Left ventricle myocardium inferior (tissue), 1 donor: ENCODE results near the gene PTPRT. TPM values are rescaled to one million over a fixed set of nuclear protein-coding genes. Genes with fewer than 3 reads are reported as not detected.
A peak's percentile ranks its signal among the peaks of the same experiment; 100 is the strongest.
"Not testable (repeated sequence)": the region's sequence is repeated elsewhere in the genome, so short reads cannot be mapped to it uniquely, and the experiment has no call there.

Experiments
- DNase-seq: peaks from one replicate; pipeline ENCODE4 v3.0.0-alpha.2; 2020
- H3K27ac ChIP-seq: fragments of 200-600 bp; replicated peaks from 2 replicates; pipeline ENCODE4 v1.8.0; 2021
- H3K27me3 ChIP-seq: fragments of 200-600 bp; 2 replicates; pipeline ENCODE4 v1.8.0; 2021; ENCODE audit warnings: low read depth
- H3K36me3 ChIP-seq: fragments of 200-600 bp; 2 replicates; pipeline ENCODE4 v1.8.0; 2021
- H3K4me1 ChIP-seq: fragments of 200-600 bp; 2 replicates; pipeline ENCODE4 v1.8.0; 2021
- H3K4me3 ChIP-seq: fragments of 200-600 bp; 2 replicates; pipeline ENCODE4 v1.8.0; 2021; ENCODE audit warnings: mild to moderate bottlenecking, moderate library complexity
- H3K9me3 ChIP-seq: fragments of 200-600 bp; replicated peaks from 2 replicates; pipeline ENCODE4 v1.8.0; 2021
- intact Hi-C: fragments of 100-400 bp; cut with micrococcal nuclease; formaldehyde crosslinking; loops from one replicate; pipeline ENCODE4 v1.11.0; 2022
- total RNA-seq: library from RNA; stranded (reverse); fragmentation: NEBNext Ultra II Directional; extraction: Animal tissue kit (Norgen Biotek cat#: 25700); gene quantifications from one replicate; pipeline ENCODE4 v1.2.1, GENCODE V29; 2021
- TF ChIP-seq, protein P1 (sequence below): fragments of 200-600 bp; IDR thresholded peaks from 2 replicates; pipeline ENCODE4 v1.8.0; 2021; ENCODE audit warnings: antibody characterized with exemption, mild to moderate bottlenecking, borderline replicate concordance
- donor health status: DM: no; HTN: yes; CAD: no; lungs with severe emphysema.

The PTPRT gene
- total RNA-seq, 1 donor from 2014 or later, result 0.08 TPM

DNA sequence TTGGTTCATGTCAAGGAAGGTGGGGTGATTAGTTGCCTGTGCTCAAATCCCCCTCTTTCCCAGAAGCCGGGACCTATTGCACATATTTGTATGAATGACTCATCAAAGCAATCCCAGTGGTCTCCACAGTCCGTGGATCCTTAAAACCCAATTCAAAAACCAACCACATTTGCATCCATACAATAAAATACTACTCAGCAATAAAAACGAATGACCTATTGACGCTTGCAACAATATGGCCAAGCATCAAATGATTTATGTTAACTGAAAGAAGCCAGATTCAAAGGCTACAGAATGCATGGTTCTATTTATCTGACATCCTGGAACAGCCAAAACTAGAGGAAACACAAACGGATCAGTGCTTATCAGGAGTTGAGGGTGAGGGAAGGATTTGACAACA lies 275.4 kb downstream of the PTPRT start:
- DNase-seq, result no peak
- H3K4me1 ChIP-seq, result no peaks in the 10 kb centered on the region
- intact Hi-C loops, result no loop called here
- no peaks in the 10 kb centered on the region for H3K36me3 ChIP-seq
- TF ChIP-seq, protein P1, sequence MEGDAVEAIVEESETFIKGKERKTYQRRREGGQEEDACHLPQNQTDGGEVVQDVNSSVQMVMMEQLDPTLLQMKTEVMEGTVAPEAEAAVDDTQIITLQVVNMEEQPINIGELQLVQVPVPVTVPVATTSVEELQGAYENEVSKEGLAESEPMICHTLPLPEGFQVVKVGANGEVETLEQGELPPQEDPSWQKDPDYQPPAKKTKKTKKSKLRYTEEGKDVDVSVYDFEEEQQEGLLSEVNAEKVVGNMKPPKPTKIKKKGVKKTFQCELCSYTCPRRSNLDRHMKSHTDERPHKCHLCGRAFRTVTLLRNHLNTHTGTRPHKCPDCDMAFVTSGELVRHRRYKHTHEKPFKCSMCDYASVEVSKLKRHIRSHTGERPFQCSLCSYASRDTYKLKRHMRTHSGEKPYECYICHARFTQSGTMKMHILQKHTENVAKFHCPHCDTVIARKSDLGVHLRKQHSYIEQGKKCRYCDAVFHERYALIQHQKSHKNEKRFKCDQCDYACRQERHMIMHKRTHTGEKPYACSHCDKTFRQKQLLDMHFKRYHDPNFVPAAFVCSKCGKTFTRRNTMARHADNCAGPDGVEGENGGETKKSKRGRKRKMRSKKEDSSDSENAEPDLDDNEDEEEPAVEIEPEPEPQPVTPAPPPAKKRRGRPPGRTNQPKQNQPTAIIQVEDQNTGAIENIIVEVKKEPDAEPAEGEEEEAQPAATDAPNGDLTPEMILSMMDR, result no peak
- H3K27ac ChIP-seq, result no peak overlapping the region
- H3K9me3 ChIP-seq, result peaks cover 4% of the 10 kb centered on the region
- H3K27me3 ChIP-seq, result no peaks in the 10 kb centered on the region
- H3K4me3 ChIP-seq, result no peak overlapping the region

DNA sequence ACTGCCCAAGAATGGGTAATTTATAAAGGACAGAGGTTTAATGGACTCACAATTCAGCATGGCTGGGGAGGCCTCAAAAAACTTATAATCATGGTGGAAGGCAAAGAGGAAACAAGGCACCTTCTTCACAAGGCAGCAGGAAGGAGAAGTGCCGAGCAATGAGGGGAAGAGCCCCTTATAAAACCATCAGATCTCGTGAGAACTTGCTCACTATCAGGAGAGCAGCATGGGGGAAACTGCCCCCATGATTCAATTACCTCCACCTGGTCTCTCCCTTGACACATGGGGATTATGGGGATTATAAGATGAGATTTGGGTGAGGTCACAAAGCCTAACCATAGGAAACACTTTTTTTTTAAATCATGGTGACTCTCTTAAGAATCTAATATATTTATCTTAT lies 278.9 kb downstream of the PTPRT start:
- H3K4me3 ChIP-seq, intact Hi-C loops, H3K4me1 ChIP-seq, H3K27ac ChIP-seq, DNase-seq, H3K9me3 ChIP-seq, H3K36me3 ChIP-seq, H3K27me3 ChIP-seq: not testable (repeated sequence)

DNA sequence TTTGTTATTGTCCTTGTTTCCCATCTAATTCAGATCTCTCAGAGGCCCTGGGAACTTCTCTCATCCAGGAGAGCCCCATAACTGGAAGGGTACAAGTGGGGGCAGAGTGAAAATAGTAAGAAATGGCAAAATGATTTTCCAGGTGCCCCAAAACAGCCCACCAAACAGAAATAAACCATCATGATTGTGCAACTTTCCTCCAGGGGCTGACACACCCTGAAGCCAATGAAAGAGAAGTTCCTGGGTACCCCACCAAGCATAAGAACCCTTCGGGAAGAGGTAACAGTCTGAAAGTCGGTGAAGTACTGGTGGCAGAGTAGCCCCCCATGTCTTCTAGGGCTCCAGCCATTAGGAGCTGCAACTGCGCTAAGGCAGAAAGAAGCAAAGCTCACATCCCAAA lies 282.0 kb downstream of the PTPRT start:
- no peak for DNase-seq
- H3K36me3 ChIP-seq, result no peaks in the 10 kb centered on the region
- H3K4me1 ChIP-seq, result peaks cover 3% of the 10 kb centered on the region
- intact Hi-C loops, result no loop called here
- no peak overlapping the region for H3K4me3 ChIP-seq
- no peak overlapping the region for H3K27ac ChIP-seq
- TF ChIP-seq, protein P1, result no peak
- peaks cover 3% of the 10 kb centered on the region for H3K27me3 ChIP-seq
- H3K9me3 ChIP-seq, result no peaks in the 10 kb centered on the region

DNA sequence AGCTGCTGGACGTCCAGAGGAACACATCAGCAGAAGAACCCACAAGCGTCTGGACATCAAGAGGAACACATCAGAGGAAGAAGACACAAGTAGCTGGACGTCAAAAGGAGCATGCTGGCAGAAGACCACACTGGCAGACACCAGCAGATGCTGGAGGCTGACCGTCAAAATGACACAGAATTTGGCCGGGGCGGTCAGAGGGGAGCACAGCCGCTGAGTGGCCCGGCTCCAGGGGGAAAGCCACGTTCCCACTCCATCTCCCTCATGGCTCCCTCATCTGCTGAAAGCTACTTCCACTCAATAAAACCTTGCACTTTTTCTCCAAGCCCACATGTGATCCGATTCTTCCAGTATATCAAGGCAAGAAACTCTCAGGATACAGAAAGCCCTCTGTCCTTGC lies 283.6 kb downstream of the PTPRT start:
- intact Hi-C loops, result no loop called here
- DNase-seq, result peak; percentile 31
- Histone ChIP-seq H3K27me3 (peaks cover 3% of the 10 kb centered on the region), H3K27ac (no peak overlapping the region), H3K4me3 (no peak overlapping the region), H3K36me3 (no peaks in the 10 kb centered on the region), H3K9me3 (no peaks in the 10 kb centered on the region), H3K4me1 (peaks cover 9% of the 10 kb centered on the region)
- TF ChIP-seq, protein P1, result no peak

DNA sequence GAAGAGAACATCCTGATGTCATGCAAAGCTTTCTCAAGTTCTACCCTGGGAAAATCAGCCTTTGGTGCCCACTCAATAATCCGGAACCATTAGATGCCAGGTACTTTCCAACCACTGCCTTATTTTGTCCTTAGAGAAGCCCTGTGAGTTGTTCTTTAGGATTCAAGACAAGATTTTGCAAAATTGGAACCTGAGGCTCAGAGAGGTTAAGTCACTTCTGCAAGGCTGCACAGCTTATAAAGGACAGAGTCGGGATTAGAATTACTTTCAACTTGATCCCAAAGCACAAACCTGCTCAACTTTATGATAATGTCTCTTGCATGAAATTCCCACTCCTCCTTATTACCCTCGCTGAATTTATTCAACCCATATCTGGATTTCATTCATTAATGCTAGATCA lies 287.2 kb downstream of the PTPRT start:
- Histone ChIP-seq H3K27me3 (peaks cover 3% of the 10 kb centered on the region), H3K9me3 (no peaks in the 10 kb centered on the region), H3K4me3 (no peak overlapping the region), H3K27ac (peak overlapping the region; percentile 78), H3K4me1 (peaks cover 9% of the 10 kb centered on the region), H3K36me3 (no peaks in the 10 kb centered on the region)
- DNase-seq, result no peak
- TF ChIP-seq, protein P1, result no peak
- intact Hi-C loops, result no loop called here

DNA sequence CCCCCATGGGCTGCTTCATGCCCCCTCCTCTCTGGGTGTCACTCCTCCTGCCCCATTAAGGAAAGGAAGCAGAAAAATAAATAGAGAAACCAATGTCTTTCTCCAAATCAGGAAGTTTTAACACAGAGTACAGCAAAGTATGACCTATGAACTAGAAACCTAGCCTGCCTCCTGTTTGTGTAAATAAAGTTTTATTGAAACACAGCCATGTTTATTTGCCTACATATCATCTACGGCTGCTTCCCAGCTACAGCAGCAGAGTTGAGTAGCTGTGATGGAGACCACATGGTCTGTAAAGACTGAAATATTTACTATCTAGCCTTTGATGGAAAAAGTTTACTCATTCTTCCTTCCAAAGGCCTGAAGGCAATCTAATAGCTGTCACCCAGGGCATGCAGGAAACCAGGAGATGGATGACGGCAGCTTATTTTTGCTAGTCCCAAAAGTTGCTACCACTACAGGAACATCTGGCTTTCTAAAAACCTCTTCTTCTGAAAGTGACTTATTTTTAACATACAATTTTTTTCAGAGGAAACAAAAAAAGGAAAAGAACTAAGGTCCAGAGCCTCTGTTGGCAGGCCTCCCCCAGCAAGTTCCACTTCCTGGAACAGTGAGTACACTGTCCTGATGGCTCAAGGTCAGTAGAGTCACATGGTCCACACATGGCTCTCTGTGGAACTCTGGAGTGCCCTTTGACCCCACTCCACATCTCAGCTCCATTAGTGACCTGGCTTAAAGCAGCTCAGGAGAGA lies 287.8 kb downstream of the PTPRT start:
- TF ChIP-seq, protein P1, result no peak
- H3K9me3 ChIP-seq, result no peaks in the 10 kb centered on the region
- intact Hi-C loops, result no loop called here
- no peak overlapping the region for H3K4me3 ChIP-seq
- peak; percentile 67 for DNase-seq
- H3K27ac ChIP-seq, result peak overlapping the region; percentile 78
- H3K36me3 ChIP-seq, result no peaks in the 10 kb centered on the region
- peaks cover 3% of the 10 kb centered on the region for H3K27me3 ChIP-seq
- peaks cover 9% of the 10 kb centered on the region for H3K4me1 ChIP-seq

DNA sequence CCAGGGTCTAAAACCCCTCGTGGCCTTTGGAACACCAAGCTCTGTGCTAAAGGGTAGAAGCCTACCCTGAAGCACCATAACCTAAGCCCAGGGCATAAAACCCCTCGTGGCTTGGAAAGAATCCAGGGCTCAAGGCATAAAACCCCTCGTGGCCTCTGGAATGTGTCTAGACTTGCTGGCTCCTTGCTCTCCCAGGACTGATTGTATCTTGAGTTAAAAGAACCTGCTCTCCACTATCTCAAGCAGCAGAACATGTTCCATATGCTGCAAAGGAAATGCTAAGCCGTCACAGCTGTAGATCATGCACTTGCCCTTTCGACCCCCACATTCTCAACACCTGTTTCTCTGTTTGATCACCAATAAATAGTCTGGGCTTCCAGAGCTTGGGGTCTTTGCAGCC lies 288.9 kb downstream of the PTPRT start:
- intact Hi-C loops, result not testable (repeated sequence)
- H3K27ac ChIP-seq, result peak overlapping the region; percentile 78

More for the DNA sequence above, 288.9 kb downstream of the PTPRT start:
- not testable (repeated sequence) for DNase-seq, H3K36me3 ChIP-seq, H3K4me3 ChIP-seq, H3K27me3 ChIP-seq, H3K4me1 ChIP-seq, H3K9me3 ChIP-seq
